ENCODE data around the gene PACRG.

- TF ChIP-seq CTCF (IDR thresholded peaks at IDR 0.05; ENCODE audit: extremely low read depth in 1 of 2, insufficient read depth in 1 of 2, low read depth in 1 of 2, low read length in 2 of 2) (peak; percentile 76 to 77), POLR2A (IDR thresholded peaks at IDR 0.05; ENCODE audit: low read depth, low read length) (no peak)
Observed at GRCh38 chr6:163170294-163170883, 442.6 kb downstream of the PACRG start.
